NCI-H345 treated with DMSO at 0.1 percent for 48 hours (cell line): ENCODE data around the gene MAGI3.

ENCODE experiments used
- DNase-seq: peaks from one replicate; lab custom pipeline; 2025; ENCODE audit not compliant: unreplicated experiment; lab: John Stamatoyannopoulos, UW

MAGI3 gene

DNA sequence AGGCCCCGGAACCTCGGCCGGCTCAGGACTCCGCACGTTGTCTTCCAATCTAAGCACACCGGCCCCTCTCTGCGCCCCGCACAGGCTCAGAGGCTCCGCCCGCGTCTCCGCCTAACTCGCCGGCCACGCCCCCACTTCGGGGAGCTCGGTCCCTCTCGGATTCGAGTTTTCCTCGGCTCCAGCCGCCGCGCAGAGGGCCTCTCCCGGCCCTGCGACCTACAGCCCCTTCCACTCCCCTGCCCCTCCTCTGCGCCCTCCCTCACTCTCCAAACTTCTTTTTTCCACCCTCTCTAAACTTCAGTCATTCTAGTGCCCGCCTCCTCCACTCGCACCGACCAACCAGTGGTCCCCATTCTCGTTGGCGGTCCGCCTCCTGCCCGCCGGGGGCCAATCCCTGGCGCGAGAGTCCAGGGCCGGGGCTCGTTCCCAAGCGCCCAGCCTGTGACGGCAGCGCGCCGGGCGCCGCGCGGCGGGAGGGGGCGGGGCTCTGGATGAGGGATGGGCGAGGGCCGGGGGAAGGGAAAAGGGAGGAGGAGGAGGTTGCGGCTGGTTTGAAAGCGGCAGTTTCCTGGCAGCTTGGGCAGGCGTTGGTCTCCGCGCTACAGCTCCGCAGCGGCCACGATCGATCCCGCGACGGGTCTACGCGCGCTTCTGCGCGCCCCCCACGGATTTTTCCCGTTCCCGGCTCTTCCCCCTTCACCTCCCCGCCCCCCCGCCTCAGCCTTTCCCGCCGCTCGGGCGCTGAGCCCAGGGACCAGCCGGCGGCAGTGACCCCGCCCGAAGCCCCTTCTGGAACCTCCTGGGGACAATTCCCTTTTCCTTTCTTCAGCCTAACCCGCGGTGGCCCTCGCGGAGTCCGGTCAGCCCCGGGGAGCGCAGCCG lies at the start of gene MAGI3:
TSS of gene MAGI3 (plus strand) at position 563 of the 882 bp plus-strand sequence. CDS start 519 bp downstream, outside the sequence.
- peak; percentile 96 for DNase-seq

DNA sequence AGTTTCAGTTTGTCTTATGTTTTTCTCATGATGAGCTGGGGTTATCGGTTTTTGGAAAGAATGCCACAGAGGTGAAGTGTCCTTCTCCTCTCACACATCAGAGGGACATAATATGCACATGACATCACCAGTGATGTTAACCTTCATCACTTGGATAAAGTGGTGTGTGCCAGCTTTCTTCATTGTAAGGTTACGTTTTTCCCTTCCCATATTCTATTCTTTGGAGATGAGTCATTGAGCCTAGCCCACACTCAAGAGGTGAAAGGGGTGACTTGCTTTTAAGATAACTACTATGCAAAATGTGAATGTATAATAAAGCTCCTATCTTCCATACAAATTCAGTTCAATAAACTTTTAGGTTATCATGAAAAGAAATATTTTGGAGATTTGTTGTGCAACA lies 36.7 kb upstream of the MAGI3 start:
- no peak for DNase-seq

DNA sequence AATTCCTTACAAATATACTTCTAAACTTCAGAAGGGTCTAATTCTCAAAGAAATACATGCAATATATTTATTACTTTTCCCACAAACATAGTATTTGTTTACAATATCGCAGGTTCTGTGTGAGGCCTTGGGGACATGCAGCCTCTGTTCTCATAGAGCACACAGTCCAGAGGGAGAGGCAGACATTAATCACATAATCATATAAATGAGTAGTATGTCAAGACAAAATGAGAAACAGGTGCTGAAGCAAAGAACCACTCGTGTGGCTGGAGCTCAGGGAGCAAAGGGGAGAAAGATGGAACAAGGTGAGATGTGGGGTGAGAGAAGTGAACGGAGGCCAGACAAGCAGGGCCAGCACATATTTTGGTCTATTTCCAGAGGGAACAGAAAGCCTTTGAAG lies 26.4 kb upstream of the MAGI3 start:
- DNase-seq, result no peak

DNA sequence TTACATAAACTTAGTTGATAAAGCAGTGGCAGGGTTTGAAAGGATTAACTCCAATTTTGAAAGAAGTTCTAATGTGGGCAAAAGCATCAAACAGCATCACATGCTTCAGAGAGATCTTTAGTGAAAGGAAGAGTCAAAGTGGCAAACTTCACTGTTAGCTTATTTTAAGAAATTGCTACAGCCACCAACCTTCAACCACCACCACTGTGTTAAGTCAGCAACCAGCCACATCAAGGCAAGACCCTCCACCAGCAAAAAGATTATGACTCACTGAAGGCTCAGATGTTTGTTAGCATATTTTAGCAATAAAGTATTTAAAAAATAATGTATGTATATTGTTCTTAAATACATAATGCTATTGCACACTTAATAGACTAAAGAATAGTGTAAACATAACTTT lies 21.3 kb upstream of the MAGI3 start:
- no peak for DNase-seq

DNA sequence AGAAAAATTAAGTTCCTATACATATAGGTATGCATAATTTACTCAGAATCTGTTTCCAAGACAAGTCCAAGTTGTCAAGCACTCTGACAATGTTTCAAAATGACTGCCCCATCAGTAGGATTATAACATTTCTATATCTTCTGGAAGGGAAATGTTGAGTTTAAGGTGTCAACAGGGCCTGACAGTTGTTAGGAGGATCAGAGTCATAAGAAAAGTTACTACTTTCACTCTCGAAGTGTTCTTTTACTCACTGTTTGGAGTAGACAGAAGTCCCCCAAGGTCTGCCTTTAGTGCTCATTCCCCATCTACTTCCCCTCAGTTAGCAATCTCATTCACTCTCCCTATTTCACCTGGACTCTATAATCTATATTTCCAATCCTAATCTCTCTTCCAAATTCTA lies 20.6 kb upstream of the MAGI3 start:
- no peak for DNase-seq

DNA sequence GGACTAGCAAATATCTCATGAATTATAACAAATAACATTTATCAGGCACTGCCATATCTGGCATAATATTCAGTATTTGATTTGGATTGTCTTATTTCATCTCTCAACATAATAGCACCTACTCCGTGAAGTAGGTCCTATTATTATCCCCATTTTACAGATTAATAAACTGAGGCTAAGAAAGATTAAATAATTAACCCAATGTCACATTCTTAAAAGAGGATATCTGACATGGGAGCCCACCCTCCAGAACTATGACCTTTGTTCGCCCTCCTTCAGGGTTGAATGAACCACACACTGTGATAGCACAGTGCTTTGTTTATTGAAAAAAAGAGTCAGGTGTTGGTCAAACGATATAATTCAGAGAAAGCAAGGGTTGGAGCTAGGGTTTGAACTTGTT lies 19.4 kb upstream of the MAGI3 start:
- no peak for DNase-seq

DNA sequence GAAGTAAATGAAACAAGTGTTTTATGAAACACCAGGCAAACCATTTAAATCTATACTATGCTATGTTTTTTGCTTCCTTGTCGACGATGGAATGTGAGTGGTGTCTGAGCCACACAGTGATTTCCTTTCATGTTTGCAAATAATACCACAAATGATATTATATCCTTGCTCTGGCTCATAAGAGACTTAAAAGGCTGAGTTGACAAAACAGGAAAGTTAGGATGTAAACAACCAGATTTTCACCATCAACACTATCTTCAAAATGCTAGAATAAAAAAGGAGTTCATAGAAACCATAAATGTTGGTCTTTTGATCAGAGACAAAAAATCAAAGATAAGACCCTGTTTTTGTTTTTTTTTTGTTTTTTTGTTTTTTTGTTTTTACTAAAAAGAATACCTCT lies 17.8 kb upstream of the MAGI3 start:
- no peak for DNase-seq

DNA sequence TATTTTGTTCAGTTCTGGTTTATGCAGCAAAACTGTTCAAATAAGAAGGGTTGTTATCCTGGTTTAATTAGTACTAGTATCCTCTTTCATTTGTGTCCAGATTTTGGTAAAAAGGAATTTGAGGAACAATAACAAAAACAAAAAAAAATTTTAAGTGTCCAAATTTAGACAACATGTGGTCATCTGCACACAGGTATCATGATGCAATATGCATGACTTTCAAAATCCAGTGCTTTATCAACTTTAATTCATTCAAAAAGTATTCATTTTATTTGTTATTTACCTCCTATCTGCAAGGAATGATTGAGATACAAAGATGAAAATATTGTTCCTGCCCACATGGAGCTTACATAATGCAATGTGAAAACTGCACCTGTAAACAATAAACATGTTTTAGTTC lies 16.7 kb upstream of the MAGI3 start:
- DNase-seq, result no peak

DNA sequence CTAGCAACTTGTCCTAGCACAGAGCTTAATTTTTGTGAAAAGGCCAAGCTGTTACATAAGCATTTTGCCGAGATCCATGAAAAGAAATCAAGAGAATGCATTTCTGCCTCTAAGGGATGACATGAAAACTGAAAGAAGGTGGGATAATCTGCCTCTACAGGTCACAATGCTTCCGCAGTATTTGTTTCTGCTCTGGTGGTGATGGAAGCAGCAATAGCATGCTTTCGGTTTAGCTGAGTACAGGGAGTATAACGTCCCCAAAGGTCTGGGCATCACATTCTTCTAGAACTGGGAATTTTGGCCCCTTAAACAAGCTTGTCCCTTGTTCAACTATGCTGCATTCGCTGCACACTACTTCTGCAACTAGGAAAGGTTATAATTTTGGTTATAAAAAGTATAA lies 14.4 kb upstream of the MAGI3 start:
- no peak for DNase-seq

DNA sequence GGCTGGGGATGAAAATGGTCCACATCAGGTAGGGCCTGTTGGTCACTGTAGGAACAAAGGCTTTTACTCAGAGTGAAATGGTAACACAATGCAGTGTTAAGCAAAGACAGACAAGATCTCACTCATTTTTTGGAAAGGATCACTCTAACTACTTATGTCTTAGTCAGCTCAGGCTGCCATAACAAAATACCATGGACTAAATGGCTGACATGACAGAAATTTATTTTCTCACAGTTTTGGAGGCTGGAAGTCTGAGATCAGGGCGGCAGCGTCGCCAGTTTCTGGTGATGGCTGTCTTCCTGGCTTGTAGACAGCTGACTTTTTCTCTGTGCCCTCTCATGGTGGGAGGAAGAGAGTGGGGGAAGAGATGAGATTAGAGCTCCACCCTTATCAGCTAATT lies 10.2 kb upstream of the MAGI3 start:
- no peak for DNase-seq

DNA sequence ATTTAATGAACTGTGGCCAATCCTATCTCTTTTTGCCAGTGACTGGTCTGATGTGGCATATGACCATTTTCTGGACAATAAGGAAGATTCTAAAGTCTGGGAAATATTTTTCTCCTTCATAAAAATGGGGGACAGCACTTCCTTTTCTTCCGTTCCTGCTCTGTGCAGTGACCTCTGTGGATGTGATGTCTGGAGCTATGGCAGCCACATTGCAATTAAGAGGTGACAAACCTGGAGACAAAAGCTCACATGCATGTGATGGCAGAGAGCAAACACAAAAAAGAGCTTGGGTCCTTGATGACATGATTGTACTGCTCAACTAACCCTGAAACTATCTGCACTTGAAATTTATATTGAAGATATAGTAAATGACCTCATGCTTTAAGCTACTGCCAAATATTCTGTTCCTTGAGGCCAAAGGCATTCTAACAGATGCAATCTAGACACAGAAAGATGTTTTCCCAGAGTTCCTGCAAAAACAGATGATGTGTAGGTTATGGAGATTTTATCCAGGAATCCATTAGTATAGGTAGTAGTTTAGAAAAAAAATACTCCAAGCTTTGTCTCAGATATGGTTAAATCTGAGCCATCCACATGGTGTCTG lies 2.2 kb upstream of the MAGI3 start:
- DNase-seq, result no peak

DNA sequence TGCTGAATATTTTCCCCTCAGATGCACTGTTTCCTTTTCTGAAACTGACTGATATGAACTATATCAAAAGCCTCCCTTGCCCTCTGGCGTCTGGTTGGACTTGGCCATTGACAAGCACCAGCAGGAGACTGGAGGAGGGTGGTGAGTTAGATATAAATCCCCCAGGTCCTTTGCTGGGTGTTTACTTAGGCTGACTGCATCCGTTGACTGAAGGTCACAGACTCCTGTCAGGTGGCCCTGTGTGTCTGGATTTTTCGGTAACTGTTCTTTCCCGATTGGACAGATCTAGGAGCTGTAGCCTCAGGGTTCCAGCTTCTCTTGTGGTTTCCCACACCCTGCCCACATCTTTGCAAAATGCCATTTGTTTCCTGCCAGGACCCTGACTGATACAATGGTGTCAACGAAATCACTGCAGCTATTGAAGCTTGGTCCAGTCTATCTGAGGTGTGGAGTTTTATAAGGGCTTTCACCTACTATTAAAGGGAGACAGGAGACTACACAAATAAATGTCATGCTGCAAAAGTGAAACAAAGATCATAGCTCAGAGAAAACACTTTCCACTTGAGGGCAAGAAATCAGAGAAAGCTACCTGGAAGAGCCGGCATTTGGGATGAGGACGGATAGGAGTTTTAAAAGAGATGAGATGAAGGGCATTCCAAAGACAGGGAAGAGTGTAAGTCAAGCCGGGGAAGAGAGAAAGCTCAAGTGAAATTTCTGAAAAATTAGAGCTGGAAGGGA lies 1.5 kb upstream of the MAGI3 start:
- no peak for DNase-seq

DNA sequence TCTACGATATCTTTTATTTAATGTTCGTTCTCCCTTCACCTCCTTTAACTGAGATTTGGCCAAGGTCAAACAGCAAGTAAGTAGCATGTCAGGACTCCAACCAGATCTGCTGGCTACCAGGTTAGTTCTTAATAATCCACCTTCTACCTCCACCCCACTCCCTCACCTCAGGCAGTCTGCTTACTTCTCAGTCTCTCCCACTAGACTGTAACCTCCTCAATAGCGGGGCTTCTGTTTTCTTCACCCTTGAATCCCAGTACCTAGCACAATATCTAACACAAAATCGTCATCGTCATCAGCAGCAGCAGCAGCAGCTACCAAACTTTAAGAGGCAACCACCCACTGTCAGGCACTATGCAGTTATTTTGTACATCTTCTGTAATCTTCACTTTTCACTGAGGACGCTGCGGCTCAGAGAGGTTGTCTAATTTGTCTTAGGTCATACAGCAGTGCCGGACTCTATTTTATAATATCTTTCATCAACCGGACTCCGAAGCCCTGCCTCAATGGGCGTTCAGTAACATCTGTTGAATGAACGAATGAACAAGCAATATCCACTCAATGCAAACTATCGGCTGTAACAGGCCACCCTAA lies 859 bp upstream of the MAGI3 start:
- DNase-seq, result no peak

DNA sequence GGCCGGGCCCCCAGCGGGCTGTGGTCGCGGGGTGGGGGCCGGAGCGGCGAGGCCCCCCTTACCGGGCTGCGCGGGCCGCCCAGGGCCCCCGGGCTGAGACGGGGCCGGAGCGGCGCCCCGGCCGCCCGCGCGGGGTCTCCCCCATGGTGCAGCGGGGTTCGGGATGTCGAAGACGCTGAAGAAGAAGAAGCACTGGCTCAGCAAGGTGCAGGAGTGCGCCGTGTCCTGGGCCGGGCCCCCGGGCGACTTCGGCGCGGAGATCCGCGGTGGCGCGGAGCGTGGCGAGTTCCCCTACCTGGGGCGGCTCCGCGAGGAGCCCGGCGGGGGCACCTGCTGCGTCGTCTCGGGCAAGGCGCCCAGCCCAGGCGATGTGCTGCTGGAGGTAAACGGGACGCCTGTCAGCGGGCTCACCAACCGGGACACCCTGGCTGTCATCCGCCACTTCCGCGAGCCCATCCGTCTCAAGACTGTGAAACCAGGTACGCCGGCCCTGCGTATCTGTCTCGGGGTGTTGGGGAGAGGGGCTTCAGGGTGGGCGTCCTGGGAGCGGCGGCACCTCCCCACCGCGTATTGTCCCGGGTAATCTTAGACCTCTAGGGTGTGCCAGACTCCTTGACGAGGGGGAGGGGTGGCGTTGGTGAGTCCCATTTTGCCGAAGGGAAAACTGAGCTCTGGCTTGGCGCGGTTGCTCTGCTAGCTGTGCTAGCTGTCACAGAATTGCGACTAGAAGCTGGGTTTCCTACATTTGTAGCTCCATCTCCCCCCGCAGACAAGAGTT lies 745 bp downstream of the MAGI3 start:
- no peak for DNase-seq

DNA sequence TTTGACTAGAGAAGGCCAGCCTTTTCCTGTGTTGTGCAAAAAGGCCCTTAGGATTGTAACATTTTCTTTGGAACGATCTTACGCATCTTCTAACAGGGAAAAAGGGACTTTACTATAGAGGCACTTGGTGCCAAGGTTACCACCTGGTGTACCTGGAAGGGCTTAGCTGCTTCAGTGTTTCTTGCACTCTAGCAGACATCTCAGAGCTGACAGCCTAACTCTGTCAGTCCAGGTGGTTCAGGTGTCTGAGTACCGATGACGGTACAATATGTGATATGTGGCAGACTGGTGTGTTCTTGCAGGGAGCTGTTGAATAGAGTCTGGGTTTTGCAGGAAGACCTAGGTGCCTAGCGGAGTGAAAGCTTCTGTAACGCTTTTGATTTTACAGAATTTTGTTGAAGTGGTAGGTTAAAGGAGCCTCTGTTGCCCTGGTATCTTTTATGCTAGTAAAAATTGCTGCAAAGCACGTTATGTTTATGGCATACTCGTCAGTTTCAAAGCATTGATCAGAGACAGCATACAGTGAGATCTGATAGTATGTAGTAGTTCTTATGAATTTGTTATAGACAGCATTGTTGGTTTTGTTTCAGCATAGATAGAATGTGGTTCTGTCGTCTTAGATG lies 1.4 kb downstream of the MAGI3 start:
- DNase-seq, result peak; percentile 57

DNA sequence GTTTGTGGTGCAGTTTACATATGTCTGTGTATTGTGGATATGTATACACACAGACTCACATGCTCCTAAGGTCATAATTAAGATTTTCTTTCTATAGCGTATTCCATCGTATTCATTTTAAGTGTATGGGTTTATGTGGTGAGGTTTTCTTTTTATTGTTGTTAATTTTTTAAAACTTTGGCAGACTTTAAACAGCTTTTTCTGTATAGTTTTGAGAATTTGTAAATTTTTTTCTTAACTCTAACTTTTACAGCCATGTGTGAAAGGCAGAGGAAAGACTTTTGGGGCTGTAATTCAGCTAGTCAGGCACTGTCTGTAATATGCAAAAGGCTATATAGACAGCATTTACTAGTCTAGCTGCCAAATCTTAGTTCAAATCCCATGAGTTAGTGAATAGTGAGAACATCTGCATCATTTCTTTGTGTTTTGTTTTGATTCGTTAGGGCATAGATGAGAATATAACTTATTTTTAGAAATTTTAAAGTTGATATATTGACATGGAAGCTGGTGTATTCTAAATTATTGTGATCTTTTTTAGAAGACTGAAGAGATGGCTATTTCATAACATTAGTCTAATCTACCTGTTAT lies 2.3 kb downstream of the MAGI3 start:
- DNase-seq, result no peak

DNA sequence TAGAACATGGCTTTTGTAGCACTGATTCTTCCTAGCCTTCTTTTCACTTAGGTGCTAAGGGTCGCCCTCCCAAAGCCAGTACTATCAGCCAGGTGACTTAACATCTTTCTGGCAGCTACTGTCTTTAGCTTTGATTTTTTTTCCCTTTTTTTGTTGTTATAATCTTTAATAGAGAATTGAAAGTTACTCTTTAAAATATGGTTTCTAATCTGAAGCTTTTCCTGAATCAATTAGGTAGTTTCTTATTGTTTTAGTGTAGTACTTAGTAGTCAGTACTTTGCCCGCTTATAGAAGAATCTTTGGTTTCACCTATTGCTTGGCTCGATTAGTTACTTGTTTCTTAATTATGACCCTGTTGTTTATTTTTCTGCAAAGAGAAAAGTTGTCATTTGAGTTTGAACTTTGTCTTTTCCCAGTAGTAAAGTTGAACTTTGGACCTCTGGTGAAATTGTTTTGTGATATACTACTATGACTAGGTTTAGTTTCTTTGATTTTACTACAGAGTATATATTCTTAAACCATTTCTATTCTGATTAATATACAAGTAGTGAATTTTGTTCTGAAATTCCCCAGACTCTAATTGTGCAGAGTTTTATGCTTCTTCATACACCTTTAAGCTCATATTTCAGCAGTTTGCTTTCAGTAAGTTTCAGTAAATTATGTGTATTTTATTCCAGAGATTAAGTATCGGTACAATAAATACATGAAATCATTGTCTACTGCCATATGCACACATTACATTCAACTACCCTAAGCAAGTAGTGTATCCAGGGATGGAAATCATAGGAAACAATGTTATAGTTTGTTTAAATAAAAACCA lies 3.9 kb downstream of the MAGI3 start:
- DNase-seq, result no peak

DNA sequence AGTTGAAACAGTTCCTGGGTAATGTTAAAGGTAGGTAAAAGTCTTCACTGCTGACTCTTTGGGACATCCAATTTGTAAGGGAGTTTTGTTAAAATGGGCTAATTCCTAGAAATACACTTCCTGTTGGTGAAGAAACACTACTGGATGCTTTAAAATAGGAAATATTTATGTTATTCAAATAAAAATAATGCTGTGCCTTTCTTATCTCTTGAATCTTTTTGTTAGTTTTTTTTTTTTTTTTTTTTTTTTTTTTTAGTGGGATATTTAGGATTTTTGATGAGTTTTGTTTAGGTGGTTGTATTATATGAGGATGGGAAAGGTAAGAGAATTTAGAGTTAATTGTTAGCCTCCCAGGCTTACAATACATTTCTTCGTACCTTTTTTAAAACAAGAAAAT lies 4.5 kb downstream of the MAGI3 start:
- no peak for DNase-seq

DNA sequence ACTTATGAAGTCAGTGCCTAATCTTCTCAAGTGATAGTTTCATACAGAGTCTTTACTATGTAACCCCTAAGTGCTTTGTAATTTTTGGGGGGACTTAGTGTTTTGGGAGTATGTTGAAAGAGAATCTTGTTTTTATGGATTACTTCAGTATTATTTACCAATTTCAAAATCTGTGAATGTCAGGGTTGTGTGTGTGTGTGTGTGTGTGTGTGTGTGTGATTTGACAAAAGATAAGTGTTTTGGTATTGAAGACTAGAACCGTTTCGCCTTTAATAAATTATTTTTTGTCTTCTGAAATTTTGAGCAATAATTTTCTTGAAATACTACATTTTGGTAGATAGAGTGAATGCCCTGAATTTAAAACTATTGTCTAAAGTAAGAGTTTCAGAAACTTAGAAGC lies 5.8 kb downstream of the MAGI3 start:
- DNase-seq, result no peak
